Esophagus muscularis mucosa (tissue), 3 donors: ENCODE results near the gene SMYD2.

Source experiments
- POLR2A ChIP-seq: fragments of 450-650 bp; IDR thresholded peaks from one replicate; pipeline ENCODE4 v1.6.1; 2017; ENCODE audit warnings: antibody characterized with exemption, moderate library complexity, mild to moderate bottlenecking, low read depth
- POLR2AphosphoS5 ChIP-seq, 2 donors: sonication (generic); formaldehyde crosslinking; IDR thresholded peaks; one replicate each; pipeline ENCODE4 v1.6.1; 2017; ENCODE audit warnings: antibody characterized with exemption in 2 of 2
- TF ChIP-seq, protein P1 (sequence below), 3 experiments: fragments of 200-600 bp in 2 of 3; fragments of 450-650 bp in 1 of 3; sonication (generic) in 2 of 3; IDR thresholded peaks; one replicate each; pipeline ENCODE4 v1.5.1; 2017 to 2019; ENCODE audit warnings: antibody characterized with exemption in 3 of 3, mild to moderate bottlenecking in 2 of 3, moderate library complexity in 1 of 3

DNA sequence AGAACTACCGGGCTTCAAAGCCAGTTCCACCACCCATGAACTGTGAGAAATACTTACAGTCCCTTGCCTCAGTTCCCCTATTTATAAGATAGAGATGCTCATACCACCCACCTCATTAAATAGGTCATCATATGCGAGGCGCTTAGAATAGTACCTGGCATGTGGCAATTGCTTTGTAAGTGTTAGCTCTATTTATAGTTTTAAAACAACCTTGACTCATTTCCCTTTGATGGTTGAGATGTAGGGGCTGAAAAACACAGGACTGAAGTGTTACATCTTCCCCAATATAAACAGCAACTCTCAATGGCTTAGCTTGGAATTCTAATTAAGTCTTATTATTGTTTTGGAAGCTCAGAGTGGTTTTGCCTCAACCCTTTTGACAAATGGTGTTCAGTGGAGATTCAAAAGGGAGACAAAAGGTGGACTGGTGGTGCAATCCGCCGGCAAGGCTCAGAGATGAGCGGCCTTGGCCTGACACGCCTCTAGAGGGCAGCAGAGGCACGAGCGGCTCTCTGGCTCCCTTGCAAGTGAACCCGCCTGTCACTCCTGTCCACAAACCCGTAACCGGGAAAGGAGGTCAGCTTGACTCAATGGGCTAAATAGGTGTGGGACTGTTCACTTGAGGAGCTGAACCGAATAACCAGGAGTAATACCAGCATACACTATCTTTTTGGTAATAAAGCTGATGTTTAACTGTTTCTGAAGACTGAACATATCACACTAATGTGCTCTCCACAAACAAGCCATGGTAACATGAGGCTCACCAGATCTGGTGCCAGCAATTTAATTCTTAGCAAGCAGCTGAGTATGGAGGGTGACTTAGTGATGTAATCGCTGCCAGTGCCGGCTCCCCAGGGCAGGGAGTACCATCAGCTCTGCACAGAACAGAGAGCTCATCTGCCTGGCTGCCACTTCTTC lies 19.5 kb upstream of the SMYD2 start:
- TF ChIP-seq, protein P1, sequence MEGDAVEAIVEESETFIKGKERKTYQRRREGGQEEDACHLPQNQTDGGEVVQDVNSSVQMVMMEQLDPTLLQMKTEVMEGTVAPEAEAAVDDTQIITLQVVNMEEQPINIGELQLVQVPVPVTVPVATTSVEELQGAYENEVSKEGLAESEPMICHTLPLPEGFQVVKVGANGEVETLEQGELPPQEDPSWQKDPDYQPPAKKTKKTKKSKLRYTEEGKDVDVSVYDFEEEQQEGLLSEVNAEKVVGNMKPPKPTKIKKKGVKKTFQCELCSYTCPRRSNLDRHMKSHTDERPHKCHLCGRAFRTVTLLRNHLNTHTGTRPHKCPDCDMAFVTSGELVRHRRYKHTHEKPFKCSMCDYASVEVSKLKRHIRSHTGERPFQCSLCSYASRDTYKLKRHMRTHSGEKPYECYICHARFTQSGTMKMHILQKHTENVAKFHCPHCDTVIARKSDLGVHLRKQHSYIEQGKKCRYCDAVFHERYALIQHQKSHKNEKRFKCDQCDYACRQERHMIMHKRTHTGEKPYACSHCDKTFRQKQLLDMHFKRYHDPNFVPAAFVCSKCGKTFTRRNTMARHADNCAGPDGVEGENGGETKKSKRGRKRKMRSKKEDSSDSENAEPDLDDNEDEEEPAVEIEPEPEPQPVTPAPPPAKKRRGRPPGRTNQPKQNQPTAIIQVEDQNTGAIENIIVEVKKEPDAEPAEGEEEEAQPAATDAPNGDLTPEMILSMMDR (IDR thresholded peaks at IDR 0.05) = peak in 2 of 3 experiments; percentile 91 to 92
- TF ChIP-seq POLR2A = no peak
- peak in 1 of 2 donors; percentile 18 for TF ChIP-seq POLR2AphosphoS5 (IDR thresholded peaks at IDR 0.05)
